ENCODE data around the gene ZC3H12C. TPM values are rescaled to one million over a fixed set of nuclear protein-coding genes. Genes with fewer than 3 reads are reported as not detected.

Gene ZC3H12C
- total and polyA plus RNA-seq, 2 of the 4 experiments (the other 2 are of a cell fraction) = 4.2 to 15.8 TPM

GRCh38 chr11:110152199-110152598, 59.0 kb downstream of the ZC3H12C start:
- H2AFZ ChIP-seq (replicated peaks; ENCODE audit: low read length, poor library complexity) = no peak overlapping the region
- no peak overlapping the region for H3K9ac ChIP-seq (ENCODE audit: low read depth, low read length)
- ATAC-seq (ENCODE audit: low read depth) (no peak), DNase-seq (no peak)
- no peak overlapping the region for H2AK9ac ChIP-seq (replicated peaks; ENCODE audit: low read depth, low read length, poor library complexity)
- in situ Hi-C loops (cut with MboI; ENCODE audit: low sequenced_read_pairs) = no loop called here
- ChIA-PET POLR2A (ENCODE audit: unreplicated experiment) (no interaction called here), CTCF (interaction anchor here (1.0 kb wide), 1 partner anchor 10 kb away, joined by 3 read pairs; no protein-coding TSS in a partner anchor)
- H2AK5ac ChIP-seq (ENCODE audit: low read depth, low read length) = no peak overlapping the region
- no peaks in the 10 kb centered on the region for H3K9me1 ChIP-seq (ENCODE audit: insufficient read depth, low read length)
- BruUV-seq (replicated peaks) = no TSS peak
- H3K4me3 ChIP-seq (ENCODE audit: insufficient read depth, low read depth, low read length) = no peak overlapping the region
- H2BK5ac ChIP-seq (ENCODE audit: low read depth, low read length, poor library complexity, severe bottlenecking) = no peak overlapping the region
- no peak for TF ChIP-seq RAD21 (IDR thresholded peaks at IDR 0.05; ENCODE audit: low read length)
- no peak for TF ChIP-seq MAZ (IDR thresholded peaks at IDR 0.05; ENCODE audit: borderline replicate concordance, low read depth, low read length)
- no peak for TF ChIP-seq SMC3 (IDR thresholded peaks at IDR 0.05; ENCODE audit: low read depth, low read length)
- TF ChIP-seq CEBPB (IDR thresholded peaks at IDR 0.05; ENCODE audit: low read depth, low read length) = no peak
- TF ChIP-seq FOS (IDR thresholded peaks at IDR 0.05; ENCODE audit: low read depth, low read length) = no peak
- TF ChIP-seq USF2 (IDR thresholded peaks at IDR 0.05; ENCODE audit: low read depth, low read length) = no peak
- TF ChIP-seq MXI1 (IDR thresholded peaks at IDR 0.05; ENCODE audit: borderline replicate concordance, low read depth, low read length) = no peak
- no peak for TF ChIP-seq POLR2A (IDR thresholded peaks at IDR 0.05; ENCODE audit: low read depth, low read length)
- TF ChIP-seq MAFK (IDR thresholded peaks at IDR 0.05; ENCODE audit: low read depth, low read length) = no peak
- no peak for TF ChIP-seq BHLHE40 (IDR thresholded peaks at IDR 0.05; ENCODE audit: low read depth, low read length)
- TF ChIP-seq NFE2L2 (IDR thresholded peaks at IDR 0.05; ENCODE audit: low read depth, low read length) = no peak
- no peak for TF ChIP-seq CTCF (conservative IDR thresholded peaks at IDR 0.05; ENCODE audit: low read depth, low read length)
- no peak for TF ChIP-seq CHD1 (IDR thresholded peaks at IDR 0.05; ENCODE audit: low read depth, low read length)
- no peak for TF ChIP-seq RCOR1 (IDR thresholded peaks at IDR 0.05; ENCODE audit: insufficient replicate concordance, low read length)
- no peak overlapping the region for H3K56ac ChIP-seq (ENCODE audit: extremely low read depth, insufficient read depth, low read length)
- no peak overlapping the region for H3K27ac ChIP-seq (ENCODE audit: insufficient read depth, low read length)
- H3K18ac ChIP-seq (ENCODE audit: low read depth, low read length) = no peak overlapping the region
- no peak overlapping the region for H2BK15ac ChIP-seq (ENCODE audit: low read depth, low read length)
- dilution Hi-C loops (cut with HindIII; ENCODE audit: low sequenced_read_pairs, unreplicated experiment) = no loop called here
- H4K91ac ChIP-seq (ENCODE audit: insufficient read depth, low read depth, low read length) = no peak overlapping the region
- no peak overlapping the region for H4K5ac ChIP-seq (ENCODE audit: low read depth, low read length)
- H2BK20ac ChIP-seq (ENCODE audit: low read depth, low read length) = no peak overlapping the region
- H3K27me3 ChIP-seq (ENCODE audit: control insufficient read depth, insufficient read depth, low read length) = no peaks in the 10 kb centered on the region
- H4K8ac ChIP-seq (ENCODE audit: low read depth in 2 of 2, low read length in 2 of 2) = no peak overlapping the region
- no peak overlapping the region for H3K23ac ChIP-seq (ENCODE audit: low read depth, low read length)
- H4K20me1 ChIP-seq (ENCODE audit: insufficient read depth, low read length) = no peaks in the 10 kb centered on the region
- peaks cover 7% of the 10 kb centered on the region for H3K4me1 ChIP-seq (ENCODE audit: control insufficient read depth, insufficient read depth, low read length)
- no peaks in the 10 kb centered on the region for H3K9me3 ChIP-seq (ENCODE audit: control insufficient read depth, insufficient read depth, low read length)
- H3K4me2 ChIP-seq (ENCODE audit: low read depth, low read length) = no peak overlapping the region
- peaks cover 15 to 42% of the 10 kb centered on the region in 2 experiments for H3K79me1 ChIP-seq (ENCODE audit: low read depth in 1 of 2, low read length in 2 of 2)
- WGBS, 2 experiments (ENCODE audit: extremely low coverage in 2 of 2, insufficient read length in 1 of 2) = no CpG with 5 or more reads among the region's 1 CpG
- no peak overlapping the region for H3K14ac ChIP-seq (replicated peaks; ENCODE audit: low read depth, low read length)
- no peaks in the 10 kb centered on the region; the same call in 1 of the 2 replicates for H3K36me3 ChIP-seq (ENCODE audit: control insufficient read depth, insufficient read depth, low read length)
- intact Hi-C loops (cut with micrococcal nuclease) = no loop called here
- no peak overlapping the region for H3K4ac ChIP-seq (ENCODE audit: low read depth, low read length)
- H2BK120ac ChIP-seq (ENCODE audit: low read depth, low read length) = no peak overlapping the region

Measured in IMR-90 (cell line).